Right lobe of liver (tissue), 6 donors: ENCODE results near the gene ARHGAP12. TPM values are rescaled to one million over a fixed set of nuclear protein-coding genes. Genes with fewer than 3 reads are reported as not detected.
A peak's percentile ranks its signal among the peaks of the same experiment; 100 is the strongest.

ENCODE experiments used
- ATAC-seq, 4 donors: fragments of 200-7000 bp; cut with Tn5 transposase; one replicate each; pipeline ENCODE4 v1.9.1; 2020; ENCODE audit warnings: mild to moderate bottlenecking in 4 of 4, moderate library complexity in 4 of 4
- DNase-seq, 3 donors: peaks; one replicate each; pipeline ENCODE4 v3.0.0-alpha.2; 2020
- H3K27ac ChIP-seq, 3 donors: fragments of 200-600 bp; one replicate each; pipeline ENCODE4 v1.8.0; 2022
- H3K27me3 ChIP-seq, 2 donors: fragments of 200-600 bp; one replicate each; pipeline ENCODE4 v1.8.0; 2022
- H3K36me3 ChIP-seq, 4 donors: fragments of 200-600 bp; sonication (generic) in 1 of 4; one replicate each; pipeline versions ENCODE4 v1.5.1 to v1.8.0; 2017 to 2022; ENCODE audit warnings: control low read depth in 1 of 4
- H3K4me1 ChIP-seq, 4 donors: fragments of 200-600 bp; sonication (generic) in 1 of 4; one replicate each; pipeline versions ENCODE4 v1.5.1 to v1.8.0; 2017 to 2022; ENCODE audit warnings: control low read depth in 1 of 4
- H3K4me3 ChIP-seq, 3 donors: fragments of 200-600 bp; one replicate each; pipeline ENCODE4 v1.8.0; 2022
- H3K9me3 ChIP-seq, 4 donors: fragments of 200-600 bp; sonication (generic) in 1 of 4; one replicate each; pipeline versions ENCODE4 v1.5.1 to v1.8.0; 2017 to 2022; ENCODE audit warnings: control low read depth in 1 of 4
- POLR2A ChIP-seq: fragments of 450-650 bp; IDR thresholded peaks from one replicate; pipeline ENCODE4 v1.6.1; 2017; ENCODE audit warnings: antibody characterized with exemption, mild to moderate bottlenecking
- WGBS: methylation state at CpG from one replicate; pipeline ENCODE4 v1.1.6; 2018; ENCODE audit warnings: low coverage, low lambda C conversion rate; ENCODE audit not compliant: insufficient coverage; ENCODE audit errors: missing lambda C conversion rate; 5-methylcytosine and 5-hydroxymethylcytosine counted together
- intact Hi-C, 2 donors: fragments of 100-400 bp; cut with DNase I; formaldehyde crosslinking; loops; one replicate each; pipeline versions ENCODE4 v1.11.2 to v1.14.1; 2022
- total RNA-seq, 6 experiments: library from RNA; depleted of rRNA in 2 of 6; stranded (reverse); fragments of >200 nt in 2 of 6; fragmentation: NEBNext Ultra II Directional in 3 of 6; extraction: Animal tissue kit (Norgen Biotek cat#: 25700) in 3 of 6; gene quantifications; one replicate each; pipeline versions ENCODE4 v1.1.0 to v1.2.4, GENCODE V29; 2016 to 2023
- TF ChIP-seq, protein P1 (sequence below), 4 donors: fragments of 200-600 bp in 3 of 4; fragments of 450-650 bp in 1 of 4; IDR thresholded peaks; one replicate each; pipeline versions ENCODE4 v1.5.1 to v1.8.0; 2016 to 2022; ENCODE audit warnings: antibody characterized with exemption in 4 of 4, mild to moderate bottlenecking in 2 of 4
- donor health status: DM: no; HTN: yes; CAD: no.
- donor health status: DM: no; HTN: no; CAD: no.
- donor health status: DM: no; HTN: no; CAD: no.
- donor health status: DM: no; HTN: yes; CAD: no.
- donor health status: DM: no; HTN: yes; CAD: no.

ARHGAP12 gene
- total RNA-seq, 6 experiments from 2014 or later: 12.1 to 24.8 (median 17.6) TPM

DNA sequence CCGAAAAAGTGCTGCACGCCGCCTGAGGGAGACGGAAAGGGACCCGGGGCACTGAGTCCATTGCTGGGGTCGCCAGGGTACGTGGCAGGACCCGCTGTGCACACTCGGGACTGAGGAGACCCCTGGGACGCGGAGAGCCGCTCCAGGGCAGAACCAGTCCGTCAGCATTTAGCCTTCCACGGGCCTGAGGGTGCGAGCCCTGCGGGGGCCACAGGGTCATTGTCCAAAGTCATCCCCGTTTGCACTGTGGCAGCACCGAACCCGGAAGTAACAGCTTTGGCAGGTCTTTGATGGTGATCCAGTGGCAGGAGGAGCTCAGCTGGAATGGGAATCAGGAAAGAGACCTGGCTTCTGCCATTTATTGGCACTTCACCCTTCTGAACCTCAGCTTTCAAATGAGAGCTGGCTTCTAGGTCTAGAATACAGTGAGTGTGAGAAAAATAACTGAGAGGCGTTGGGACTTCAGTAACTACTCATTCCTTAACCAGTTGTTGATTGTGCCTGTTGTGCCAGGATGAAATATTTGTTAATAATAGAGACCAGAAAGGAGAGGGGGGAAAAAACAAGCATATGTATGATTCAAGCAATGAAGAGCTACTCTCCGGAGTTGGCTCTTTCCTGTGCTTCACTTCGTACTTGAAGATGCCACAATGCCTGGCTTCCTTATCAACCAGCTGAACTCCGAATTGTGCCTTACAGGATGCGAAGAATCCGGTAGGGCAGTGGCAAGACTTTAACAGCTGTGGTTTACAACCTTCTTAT is 811 bp upstream of the ARHGAP12 start:
- no peaks in the 10 kb centered on the region for H3K36me3 ChIP-seq
- peaks cover 0 to 37% (median 0%) of the 10 kb centered on the region in 4 donors for H3K4me1 ChIP-seq
- ATAC-seq: peak; percentile 77 to 82 (median 78)
- TF ChIP-seq, protein P1, sequence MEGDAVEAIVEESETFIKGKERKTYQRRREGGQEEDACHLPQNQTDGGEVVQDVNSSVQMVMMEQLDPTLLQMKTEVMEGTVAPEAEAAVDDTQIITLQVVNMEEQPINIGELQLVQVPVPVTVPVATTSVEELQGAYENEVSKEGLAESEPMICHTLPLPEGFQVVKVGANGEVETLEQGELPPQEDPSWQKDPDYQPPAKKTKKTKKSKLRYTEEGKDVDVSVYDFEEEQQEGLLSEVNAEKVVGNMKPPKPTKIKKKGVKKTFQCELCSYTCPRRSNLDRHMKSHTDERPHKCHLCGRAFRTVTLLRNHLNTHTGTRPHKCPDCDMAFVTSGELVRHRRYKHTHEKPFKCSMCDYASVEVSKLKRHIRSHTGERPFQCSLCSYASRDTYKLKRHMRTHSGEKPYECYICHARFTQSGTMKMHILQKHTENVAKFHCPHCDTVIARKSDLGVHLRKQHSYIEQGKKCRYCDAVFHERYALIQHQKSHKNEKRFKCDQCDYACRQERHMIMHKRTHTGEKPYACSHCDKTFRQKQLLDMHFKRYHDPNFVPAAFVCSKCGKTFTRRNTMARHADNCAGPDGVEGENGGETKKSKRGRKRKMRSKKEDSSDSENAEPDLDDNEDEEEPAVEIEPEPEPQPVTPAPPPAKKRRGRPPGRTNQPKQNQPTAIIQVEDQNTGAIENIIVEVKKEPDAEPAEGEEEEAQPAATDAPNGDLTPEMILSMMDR (IDR thresholded peaks at IDR 0.05): no peak
- peak; percentile 19 for TF ChIP-seq POLR2A
- peak; percentile 78 to 89 (median 86) for DNase-seq
- 12% methylated on average over 9 of the region's 25 CpGs for WGBS
- no peaks in the 10 kb centered on the region for H3K27me3 ChIP-seq
- peak overlapping the region; percentile 90 to 93 (median 92) for H3K4me3 ChIP-seq
- no peaks in the 10 kb centered on the region for H3K9me3 ChIP-seq
- peak overlapping the region; percentile 97 to 98 (median 97) for H3K27ac ChIP-seq
- intact Hi-C loops: no loop called here

DNA sequence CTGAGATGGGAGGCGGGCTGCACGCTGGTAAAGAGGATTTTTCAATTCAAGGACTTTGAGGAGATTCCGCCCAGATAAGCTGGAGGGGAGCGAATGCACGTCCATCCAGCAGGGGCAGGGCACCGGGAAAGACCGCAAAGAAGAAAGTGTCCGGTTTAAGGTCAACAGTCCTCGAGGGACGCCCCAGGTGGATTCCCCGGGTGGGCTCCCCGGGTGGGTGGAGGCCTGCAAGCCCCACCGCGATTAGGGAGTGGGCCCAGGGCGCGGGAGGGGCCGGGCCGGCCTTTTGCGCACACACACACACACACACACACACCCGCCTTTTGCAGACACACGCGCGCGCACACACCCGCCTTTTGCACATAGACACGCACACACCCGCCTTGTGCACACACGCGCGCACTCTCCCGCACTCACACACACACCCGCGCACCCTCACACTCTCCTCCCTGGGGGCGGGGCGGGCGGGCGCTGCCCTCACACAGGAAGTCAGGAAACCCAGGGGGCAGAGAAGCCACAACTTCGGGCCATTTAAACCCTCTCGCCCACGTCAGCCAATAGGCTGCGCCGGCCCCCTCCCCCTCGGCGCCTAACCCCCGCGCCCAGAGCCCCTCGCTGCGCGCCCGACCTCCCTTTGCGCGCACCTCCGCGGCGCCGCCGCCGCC is 615 bp downstream of the ARHGAP12 start:
- DNase-seq (peak; percentile 63 to 70 (median 68)), ATAC-seq (peak; percentile 27 to 46 (median 38))
- H3K36me3 ChIP-seq: no peaks in the 10 kb centered on the region
- H3K27me3 ChIP-seq: no peaks in the 10 kb centered on the region
- peaks cover 0 to 37% (median 0%) of the 10 kb centered on the region in 4 donors for H3K4me1 ChIP-seq
- TF ChIP-seq POLR2A: no peak
- TF ChIP-seq, protein P1 (IDR thresholded peaks at IDR 0.05): peak in 2 of 4 donors; percentile 9 to 13
- no peaks in the 10 kb centered on the region for H3K9me3 ChIP-seq
- intact Hi-C loops: no loop called here
- H3K4me3 ChIP-seq: peak overlapping the region; percentile 90 to 93 (median 92)
- under 1% methylated on average over 32 of the region's 58 CpGs for WGBS
- peak overlapping the region; percentile 97 to 98 (median 97) for H3K27ac ChIP-seq

DNA sequence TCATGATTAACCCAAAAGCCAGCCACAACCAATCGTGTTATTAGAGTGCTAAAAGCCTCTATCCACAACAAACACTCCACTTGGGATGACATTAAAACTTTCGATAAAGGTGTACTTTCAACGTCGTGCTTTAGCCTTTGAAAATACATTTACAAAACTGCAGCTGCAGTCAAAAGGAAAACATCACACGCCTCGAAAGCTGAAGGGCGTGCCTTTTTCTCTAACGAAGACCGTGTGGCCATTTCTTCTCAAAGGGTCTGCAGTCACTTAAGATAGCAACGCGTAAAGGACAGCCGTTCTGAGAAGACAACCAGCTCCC is 1.1 kb downstream of the ARHGAP12 start:
- intact Hi-C loops: no loop called here
- WGBS: 0% methylated on average over 12 of the region's 12 CpGs
- H3K4me1 ChIP-seq: peaks cover 0 to 37% (median 0%) of the 10 kb centered on the region in 4 donors
- H3K9me3 ChIP-seq: no peaks in the 10 kb centered on the region
- H3K27me3 ChIP-seq: no peaks in the 10 kb centered on the region
- H3K27ac ChIP-seq: peak overlapping the region in 2 of 3 donors; percentile 97 to 98
- no peaks in the 10 kb centered on the region for H3K36me3 ChIP-seq
- TF ChIP-seq POLR2A: no peak
- TF ChIP-seq, protein P1 (IDR thresholded peaks at IDR 0.05): no peak
- H3K4me3 ChIP-seq: peak overlapping the region; percentile 90 to 93 (median 92)
- DNase-seq (no peak), ATAC-seq (no peak)

DNA sequence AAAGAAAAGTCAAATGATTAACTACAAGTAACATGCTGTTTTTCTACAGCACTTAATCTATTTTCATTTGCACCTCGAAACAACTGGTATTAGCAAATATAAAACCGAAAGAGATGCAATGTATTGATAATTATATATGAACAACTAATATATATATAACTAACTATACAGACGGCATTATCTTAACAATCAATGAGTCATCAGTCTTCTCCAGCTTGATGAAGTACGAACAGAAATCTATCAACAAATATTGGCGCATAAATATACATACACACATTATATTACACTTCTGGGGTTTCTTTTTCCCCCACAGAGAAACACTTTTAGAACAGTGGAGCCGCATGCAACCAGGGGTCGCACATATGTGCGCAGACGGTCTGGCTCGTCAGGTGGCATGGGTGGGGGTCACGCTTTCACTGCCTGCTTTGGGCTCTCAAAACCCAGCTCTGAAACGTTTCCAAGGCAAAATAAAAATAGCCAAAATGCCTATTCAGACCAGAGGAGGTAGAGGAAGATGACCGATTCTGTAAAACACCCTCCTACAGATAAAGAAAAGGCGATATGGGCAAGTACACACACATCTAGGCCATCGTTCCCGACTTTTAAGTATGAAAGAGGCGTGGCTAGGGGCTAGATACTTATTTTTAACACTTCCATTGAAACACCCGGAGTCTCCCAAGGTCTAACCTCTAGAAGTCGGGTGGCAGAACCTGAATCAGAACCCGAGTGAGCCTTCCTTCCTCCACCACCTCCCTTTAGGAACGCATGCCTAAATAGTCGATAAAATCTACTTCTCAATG is 1.7 kb downstream of the ARHGAP12 start:
- no peak for ATAC-seq
- no peak for DNase-seq
- intact Hi-C loops: no loop called here
- no peaks in the 10 kb centered on the region for H3K27me3 ChIP-seq
- H3K36me3 ChIP-seq: no peaks in the 10 kb centered on the region
- peak overlapping the region; percentile 90 to 93 (median 92) for H3K4me3 ChIP-seq
- H3K9me3 ChIP-seq: no peaks in the 10 kb centered on the region
- peak overlapping the region in 2 of 3 donors; percentile 97 to 98 for H3K27ac ChIP-seq
- H3K4me1 ChIP-seq: peaks cover 0 to 37% (median 0%) of the 10 kb centered on the region in 4 donors
- WGBS: 20% methylated on average over 22 of the region's 22 CpGs
- TF ChIP-seq POLR2A: no peak
- TF ChIP-seq, protein P1 (IDR thresholded peaks at IDR 0.05): no peak
